G401.6 (cell line): ENCODE results near the gene WDR33.
"Not testable (repeated sequence)": the region's sequence is repeated elsewhere in the genome, so short reads cannot be mapped to it uniquely, and the experiment has no call there.

Experiments used
- FAIRE-seq: peaks from 2 replicates; lab custom pipeline; 2012; peaks lifted over from hg19 to GRCh38; lab: Jason Lieb, UNC

WDR33 gene

DNA sequence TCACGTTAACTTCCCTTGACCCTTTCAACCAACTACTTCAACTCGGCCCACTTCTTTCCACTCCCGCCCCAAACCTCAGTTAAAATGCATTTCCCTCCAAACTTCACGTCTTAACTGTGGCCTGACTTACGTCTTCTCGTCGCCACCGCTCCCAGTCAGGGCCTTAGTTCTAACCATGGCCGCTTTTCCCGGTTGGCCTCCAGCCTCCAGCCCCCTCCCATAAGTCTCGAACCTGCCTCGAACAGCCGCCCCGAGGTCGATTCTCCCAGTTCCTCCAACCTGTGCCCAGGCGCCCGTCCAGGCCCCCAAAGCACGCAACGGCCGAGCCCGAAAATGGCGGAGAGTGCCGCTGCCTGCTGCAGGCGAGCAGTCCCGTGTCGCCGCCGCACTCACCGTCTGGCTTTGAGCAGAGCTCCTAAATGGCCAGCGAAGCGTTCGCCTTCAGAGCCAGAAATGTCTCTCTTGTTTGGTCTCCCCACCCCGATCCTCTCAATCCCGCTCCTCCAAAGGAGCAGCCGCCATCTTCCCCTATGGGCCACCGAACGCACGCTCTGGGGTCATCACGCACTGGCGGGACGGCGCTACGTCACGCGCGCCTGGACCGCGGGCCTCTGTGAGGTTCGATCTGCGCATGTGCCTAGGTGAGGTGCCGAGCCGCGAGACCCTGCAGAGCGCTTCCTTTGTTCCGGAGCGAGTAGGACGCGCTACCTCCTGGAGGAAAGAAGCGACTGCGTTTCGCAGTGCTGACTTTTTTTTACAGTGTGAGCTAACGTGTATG, at the start of gene WDR33:
TSS of gene WDR33 (minus strand) at position 553 of the 778 bp plus-strand sequence. CDS start 40,190 bp downstream, outside the sequence.
- FAIRE-seq: peak; percentile 85

DNA sequence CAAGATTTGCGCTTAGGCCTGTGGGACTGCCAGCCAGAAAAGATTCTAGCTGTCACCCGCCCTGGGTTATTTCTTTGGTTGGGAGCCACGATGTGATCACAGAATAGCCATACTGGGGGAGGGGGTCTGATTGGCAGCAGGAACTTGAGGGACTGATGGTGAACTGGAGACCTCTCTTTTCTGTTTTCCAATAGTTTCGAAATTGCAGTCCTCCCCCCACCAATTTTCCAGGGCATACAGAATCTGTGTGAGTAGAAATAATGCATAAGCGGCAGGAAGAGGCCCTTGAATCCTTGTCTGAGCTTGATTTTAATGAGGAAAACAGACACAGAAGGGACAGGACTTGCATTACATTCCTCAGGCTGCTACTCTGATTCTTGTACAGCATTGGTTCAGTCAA, 49.2 kb upstream of the WDR33 start:
- no peak for FAIRE-seq

DNA sequence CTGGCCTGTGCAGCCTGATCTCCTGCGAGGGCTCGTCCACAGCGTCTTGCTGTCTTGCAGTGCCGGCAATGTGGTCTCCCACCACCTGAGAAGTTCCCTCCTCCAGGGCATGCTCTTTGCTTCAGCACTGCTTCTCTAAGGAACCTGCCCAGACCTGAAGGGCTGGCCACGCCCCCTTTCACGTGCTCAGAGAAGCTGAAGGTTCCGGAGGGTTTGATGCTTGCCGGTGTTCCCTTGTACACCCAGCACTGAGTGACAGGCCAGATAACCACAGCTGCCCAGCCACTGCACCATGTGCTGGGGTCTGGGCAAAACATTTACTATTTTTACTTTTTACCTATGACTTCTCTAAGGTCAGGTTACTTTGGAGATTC, 48.7 kb upstream of the WDR33 start:
- FAIRE-seq: no peak

DNA sequence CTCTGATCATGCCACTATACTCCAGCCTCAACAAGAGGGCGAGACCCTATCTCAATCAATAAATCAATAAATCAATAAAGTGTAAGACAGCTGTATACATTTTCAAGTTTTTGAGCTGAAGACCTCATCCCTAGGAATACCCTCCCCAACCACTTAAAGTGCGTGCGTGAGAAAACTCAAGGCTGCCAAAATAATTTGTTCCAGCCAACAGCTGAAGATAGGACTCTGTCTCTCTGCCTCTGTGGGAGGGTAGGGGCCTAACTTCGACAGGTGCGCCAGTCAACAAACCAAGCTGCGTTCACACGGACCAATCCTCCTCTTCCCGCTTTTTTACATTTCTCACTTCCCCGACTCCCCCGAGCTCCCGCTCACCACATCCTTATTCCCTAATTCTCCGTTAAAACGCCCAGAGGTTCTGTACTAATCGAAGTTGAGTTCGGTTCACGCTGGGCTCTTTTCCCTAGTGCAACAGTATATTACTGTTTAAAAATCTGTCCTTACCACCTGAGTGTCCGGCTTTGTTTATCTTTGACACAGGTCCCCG, 46.4 kb upstream of the WDR33 start:
- no peak for FAIRE-seq

DNA sequence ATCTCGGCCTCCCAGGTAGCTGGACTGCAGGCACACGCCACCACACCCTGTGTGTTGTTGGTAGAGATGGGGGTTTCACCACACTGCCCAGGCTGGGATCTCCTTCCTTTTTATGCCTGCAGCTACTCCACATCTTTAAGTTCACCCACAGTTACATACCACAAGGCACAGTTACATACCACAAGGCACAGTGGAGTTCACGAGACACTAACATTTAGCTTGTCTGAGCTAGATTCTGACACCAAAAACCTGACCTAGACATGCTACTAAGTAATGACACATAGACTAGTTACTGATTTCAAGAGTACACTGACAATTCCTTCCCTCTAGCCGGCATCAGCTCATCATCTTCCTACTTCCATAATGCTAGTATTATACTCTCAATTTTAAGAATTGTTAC, 42.7 kb upstream of the WDR33 start:
- FAIRE-seq: no peak

DNA sequence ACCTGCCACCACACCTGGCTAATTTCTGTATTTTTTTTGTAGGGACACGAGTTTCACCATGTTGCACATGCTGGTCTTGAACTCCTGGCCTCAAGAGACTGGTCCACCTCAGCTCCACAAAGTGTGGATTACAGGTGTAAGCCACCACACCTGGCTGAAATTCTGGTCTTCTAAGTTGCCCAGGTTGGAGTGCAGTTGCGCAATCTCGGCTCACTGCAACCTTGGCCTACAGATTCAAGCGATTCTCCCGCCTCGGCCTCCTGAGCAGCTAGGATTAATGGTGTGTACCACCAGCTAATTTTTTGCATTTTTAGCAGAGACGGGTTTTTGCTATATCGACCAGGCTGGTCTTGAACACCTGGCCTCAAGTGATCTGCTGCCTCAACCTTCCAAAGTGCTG, 41.4 kb upstream of the WDR33 start:
- no peak for FAIRE-seq

DNA sequence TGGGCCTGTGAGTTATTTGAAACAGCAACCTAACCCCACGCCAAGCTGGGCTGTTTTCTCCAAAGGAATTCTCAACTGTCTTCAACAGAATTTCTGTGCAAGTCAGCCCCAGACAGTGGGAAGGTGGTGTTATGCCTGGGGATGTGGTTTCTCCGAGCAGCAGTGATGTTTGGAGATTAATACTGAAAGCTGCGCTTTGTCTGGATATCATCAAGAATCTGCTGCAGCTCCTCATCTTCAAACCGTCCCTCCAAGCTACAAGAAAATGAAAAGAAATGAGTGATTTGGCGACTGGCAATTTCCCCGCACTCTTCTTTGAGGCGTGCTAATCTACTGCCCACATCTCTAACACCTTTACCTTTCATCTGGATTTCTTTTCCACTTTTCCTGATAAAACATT, 37.0 kb upstream of the WDR33 start:
- no peak for FAIRE-seq

DNA sequence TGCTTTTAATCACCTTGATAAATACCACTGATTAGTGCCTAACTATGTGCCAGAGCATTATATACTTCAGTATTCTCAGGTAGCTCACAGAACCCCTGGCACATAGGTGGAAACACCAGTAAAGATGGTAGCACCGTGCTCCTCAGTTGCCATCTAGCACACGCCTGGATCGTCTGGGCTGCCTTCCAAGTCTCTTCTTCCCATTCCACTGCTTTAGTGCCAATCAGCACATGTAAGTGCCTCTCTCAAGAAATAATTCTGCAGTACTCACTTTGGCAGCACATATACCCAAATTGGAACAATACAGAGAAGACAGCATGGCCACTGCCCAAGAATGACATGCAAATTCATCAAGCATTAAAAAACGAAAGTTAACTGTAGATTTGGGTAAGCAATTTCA, 34.0 kb upstream of the WDR33 start:
- FAIRE-seq: no peak

DNA sequence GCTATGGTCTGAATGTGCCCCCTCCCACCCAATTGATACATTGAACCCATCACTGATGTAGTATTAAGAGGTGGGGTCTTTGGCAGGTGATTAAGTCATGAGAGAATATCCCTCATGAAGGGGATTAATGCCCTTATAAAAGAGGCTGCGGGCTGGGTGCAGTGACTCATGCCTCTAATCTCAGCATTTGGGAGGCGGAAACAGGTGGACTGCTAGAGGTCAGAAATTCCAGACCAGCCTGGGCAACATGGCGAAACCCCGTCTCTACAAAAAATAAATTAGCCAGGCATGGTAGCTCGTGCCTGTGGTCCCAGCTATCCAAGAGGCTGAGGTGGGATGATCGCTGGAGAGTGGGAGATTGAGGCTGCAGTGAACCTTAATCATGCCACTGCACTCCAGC, 32.7 kb upstream of the WDR33 start:
- FAIRE-seq: no peak

DNA sequence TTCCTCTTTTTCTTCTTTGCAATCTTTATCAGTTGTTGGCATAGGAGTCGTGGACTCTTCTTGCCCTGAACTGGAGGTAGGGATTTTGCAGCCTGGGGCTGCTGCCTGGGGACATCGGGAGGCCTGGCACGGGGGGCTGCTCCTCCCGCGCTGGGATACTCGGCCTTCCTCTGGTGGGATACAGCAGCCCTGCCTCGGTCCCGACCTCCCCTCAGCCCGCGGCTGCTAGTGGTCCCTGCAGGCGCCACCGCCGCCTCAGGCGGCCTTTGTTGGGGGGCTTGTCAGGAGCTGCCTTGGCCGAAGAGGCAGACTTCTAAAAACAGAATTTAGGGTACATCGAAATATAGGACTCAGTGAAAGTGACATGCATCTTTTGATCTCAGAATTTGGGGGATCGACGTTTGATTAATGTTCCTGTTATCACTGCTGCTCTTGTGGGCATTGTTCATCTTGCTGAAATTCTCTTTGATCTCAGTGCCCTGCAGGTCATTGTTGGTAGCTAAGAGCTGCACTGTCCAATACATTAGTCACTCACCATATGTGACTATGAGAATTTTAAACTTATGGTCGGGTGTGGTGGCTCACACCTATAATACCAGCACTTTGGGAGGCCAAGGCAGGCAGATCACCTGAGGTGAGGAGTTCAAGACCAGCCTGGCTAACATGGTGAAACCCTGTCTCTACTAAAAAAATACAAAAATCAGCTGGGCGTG, 30.7 kb upstream of the WDR33 start:
- no peak for FAIRE-seq

DNA sequence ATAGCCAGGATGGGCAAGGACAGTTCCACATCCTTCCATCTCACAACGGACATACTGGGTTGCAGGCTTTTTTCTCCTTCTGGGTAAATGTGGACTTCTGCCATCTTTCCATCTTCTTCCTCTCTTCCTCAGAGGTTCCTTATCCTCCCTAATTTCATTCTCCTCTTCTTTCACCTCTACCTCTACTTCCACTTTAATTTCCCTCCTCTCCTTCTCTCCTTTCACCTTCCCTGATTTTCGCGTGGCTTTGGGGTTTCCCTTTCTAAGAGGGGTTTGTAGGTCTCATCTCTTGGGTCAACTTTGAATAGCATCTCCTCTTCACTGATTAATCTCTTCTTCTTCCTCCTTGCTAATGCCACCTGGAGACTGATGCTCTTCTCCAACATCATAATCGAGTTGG, 29.9 kb upstream of the WDR33 start:
- no peak for FAIRE-seq

DNA sequence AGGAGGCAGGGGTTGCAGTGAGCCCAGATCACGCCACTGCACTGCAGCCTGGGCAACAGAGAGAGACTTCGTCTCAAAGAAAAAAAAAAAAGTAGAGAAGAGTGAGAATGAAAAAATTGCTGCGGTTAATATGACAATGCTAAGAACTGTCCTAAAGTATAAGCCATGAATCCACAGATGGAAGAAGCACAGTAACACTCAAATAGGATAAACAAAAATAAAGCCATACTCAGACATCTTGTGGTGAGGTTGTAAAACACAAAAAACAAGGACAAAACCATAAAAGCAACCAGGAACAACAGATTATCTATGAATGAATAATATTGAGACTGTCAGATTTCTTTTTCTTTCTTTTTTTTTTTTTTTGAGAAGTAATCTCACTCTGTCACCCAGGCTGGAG, 24.0 kb upstream of the WDR33 start:
- FAIRE-seq: no peak

DNA sequence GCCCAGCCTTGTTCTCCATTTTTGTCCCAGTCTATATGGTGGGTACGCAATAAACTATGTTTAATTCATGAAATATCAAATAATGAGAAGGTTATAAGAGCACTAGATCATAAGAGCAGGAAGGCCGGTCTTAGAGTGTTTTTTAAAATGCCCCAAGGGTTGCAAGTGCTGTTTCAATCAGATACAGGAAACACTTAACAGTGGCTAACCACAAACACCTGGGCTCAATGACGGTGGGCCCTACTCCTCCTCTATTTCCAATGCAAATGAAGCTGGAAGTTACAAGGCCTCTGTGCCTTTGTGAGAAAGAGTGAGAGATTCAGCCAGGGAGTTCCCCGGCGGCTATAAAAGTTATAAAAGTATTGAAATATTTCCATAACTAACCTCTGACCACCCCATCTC, 18.9 kb upstream of the WDR33 start:
- FAIRE-seq: no peak

DNA sequence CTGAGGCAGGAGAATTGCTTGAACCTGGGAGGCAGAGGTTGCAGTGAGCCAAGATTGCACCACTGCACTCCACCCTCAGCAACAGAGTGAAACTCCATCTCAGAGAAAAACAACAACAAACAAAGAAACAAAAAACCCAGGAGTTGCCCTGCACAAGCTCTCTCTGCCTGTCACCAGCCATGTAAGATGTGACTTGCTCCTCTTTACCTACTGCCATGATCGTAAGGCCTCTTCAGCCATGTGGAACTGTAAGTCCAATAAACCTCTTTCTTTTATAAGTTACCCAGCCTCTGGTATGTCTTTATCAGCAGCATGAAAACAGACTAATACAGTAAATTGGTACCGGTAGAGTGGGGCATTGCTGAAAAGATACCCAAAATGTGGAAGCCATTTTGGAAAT, 15.7 kb upstream of the WDR33 start:
- FAIRE-seq: not testable (repeated sequence)

DNA sequence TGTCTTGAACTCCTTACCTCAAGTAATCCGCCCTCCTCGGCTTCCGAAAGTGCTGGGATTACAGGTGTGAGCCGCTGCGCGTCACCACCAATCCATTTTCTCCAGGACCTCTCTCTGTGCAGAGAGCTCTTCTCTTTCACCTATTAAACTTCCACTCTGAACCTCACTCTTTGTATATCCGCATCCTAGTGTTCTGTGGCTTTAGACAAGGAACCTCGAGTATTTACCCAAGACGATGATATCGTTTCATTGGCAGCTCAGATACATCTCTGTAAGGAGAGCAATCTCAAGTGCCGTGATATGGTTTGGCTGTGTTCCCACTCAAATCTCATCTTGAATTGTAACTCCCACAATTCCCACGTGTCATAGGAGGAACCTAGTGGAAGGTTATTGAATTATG, 15.1 kb upstream of the WDR33 start:
- FAIRE-seq: no peak

DNA sequence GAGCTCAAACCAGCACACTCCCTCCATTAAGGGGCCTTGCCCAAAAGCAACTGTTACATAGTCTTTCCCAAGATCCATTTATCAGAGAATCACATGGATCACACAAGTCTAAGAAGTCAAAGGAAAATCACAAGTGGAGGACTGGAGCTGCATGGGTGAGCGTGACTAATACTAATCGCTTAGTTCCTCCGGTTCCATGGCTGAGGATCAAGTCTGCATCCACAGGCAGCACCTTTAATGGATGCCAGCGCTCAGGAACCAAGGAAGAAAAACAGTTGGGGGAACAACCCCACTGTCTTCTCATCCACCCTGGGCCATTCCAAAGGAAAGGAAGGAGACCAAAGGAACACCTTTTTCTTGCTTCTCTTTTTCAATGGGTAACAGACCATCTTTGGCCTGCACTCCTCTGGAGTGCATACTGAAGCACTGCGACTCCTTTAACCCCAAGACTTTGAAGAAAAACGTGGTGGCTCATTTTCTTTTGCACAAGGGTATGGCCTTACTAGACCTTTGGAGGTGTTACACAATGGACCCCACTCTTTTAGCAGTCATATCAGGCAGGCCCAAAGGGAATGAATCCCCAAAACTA, 9.2 kb upstream of the WDR33 start:
- FAIRE-seq: no peak

DNA sequence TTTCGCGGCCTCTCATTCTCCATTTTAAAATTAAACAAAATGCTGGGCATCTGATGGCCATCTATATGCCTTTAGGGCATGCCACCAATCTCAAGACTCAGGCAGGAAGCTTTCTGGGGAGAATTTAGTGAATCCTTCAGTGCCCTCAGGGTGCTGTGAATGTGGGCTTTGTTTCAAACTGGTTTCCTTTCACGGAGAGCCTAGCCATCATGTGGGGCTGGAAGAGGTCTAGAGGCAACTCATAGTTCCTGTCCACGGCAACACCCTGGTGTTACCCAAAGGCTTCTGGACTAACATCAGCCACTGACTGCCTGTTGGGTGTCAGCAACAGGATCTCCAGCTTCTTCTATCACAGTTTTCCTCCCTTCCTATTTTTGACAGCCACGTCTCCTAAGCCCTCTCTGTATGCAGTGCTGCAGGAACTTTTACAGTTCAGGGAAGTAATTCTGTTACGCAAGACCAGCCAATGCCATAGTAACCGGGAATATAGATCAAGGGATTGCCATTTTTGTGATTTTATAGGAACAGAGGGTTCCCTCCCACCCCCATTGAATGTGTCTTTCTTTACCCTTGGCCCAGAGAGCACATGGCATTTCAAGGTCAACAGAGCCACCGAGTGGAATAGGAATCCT, 7.9 kb upstream of the WDR33 start:
- no peak for FAIRE-seq

DNA sequence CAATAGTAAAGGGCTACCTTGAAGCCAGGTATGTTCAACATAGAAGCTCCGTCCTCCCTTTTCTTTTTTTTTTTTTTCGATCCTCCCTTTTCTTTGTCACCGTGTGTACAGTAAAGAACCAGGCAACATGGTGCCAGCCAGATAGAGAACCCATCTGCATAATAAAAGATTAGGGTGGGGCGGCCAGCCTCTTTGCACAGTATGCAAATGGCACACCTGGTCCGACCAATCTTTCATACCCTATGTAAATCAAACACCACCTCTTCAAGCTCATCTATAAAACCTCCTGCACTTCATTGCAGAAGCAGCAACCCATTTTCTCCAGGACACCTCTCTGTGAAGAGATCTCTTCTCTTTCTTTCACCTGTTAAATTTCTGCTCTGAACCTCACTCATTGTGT, 7.3 kb upstream of the WDR33 start:
- FAIRE-seq: no peak

DNA sequence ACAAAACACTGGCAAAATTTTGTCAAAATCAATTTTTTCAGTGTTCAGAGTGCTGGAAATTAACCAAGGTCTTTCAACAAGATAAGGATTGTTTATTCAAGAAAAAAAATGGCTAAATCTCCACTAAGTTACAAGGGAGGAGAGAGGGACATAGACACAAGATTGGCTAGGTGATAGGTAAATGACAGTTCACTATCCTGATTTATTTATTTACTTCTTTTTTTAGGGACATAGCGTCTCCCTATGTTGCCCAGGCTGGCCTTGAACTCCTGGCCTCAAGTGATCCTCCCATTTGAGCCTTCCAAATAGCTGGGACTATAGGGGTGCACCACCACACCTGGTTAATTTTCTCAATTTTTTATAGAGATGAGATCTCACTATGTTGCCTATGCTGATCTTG, 3.7 kb upstream of the WDR33 start:
- FAIRE-seq: no peak

DNA sequence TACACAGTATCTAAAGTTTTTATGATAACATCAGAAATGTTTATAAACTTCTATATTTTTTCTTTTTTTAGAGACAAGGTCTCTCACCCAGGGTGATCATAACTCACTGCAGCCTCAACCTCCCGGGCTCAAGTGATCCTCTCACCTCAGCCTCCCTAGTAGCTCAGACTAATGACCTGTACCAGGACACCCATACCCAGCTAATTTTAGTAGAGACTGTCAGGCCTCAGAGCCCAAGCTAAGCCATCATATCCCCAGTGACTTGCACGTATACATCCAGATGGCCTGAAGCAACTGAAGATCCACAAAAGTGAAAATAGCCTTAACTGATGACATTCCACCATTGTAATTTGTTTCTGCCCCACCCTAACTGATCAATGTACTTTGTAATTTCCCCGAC, 1.5 kb upstream of the WDR33 start:
- FAIRE-seq: not testable (repeated sequence)

DNA sequence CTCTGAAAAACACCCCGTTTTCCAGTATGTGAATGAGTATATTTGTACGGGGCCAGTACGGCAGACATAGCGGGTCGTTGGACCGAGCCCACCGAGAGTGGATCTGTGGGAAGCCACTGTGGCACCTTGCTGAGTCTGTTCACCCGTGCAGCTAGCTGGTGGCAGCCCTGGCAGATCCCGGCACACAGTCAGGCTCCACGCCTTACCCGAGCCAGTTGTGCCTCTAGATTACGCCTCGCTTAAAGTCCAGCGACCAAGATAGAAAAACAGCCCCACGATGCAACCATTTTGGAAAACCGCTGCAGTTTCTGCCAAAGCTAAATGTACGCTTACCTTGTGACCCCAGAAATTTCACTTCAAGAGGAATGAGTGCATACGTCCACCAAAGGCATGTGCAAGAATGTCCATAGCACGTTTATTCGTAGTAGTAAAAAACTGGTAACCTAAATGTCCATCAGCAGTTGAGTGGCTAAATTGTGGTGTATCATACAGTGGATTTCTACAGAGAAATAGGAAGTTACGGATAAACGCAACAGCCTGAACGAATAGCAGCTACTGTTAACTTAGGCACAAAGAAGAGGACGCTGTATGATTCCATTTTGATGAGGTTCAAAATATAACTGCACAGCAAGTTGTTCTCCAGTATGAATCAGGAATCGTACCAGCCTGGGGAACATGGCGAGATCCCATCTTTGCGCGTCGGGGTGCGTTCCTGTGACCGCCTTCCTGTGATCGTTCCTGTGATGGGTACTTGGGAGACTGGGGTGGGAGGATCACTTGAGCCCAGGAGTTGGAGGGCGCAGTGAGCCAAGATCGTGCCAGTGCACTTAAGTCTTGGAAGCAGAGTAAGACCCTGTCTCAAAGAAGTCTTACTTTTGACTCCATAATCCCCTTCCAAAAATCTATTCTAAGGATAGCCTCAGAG, 688 bp upstream of the WDR33 start:
- no peak for FAIRE-seq

DNA sequence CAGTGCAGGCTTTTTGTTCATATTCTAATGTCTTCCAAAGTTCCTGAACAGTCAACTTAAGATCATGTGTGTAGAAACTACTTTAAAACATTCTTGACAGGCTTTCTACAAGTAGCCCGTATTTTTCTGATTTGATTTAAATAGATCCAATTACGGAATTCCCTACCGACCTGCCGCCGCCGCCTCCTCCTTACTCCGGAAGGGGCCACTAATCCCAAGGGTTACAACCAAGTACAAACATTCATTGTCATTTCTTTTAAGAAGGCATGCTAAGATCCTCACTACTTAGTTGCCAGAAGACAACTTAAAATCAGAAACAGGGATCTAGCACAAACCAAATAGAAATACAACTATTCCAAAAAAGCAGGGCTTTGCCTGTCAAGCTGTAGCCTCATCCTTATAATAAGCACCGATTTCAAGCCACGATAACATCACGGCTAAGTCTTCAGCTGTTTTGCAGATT, 784 bp downstream of the WDR33 start:
- FAIRE-seq: no peak
